GM12891 (cell line): ENCODE data around the gene LMCD1.

Experiments used
- POLR2A ChIP-seq: IDR thresholded peaks from 2 replicates; pipeline ENCODE4 v1.6.1; 2011; ENCODE audit warnings: low read depth, low read length, control low read depth
- POLR2AphosphoS5 ChIP-seq: IDR thresholded peaks from 2 replicates; pipeline ENCODE4 v1.6.1; 2011; ENCODE audit warnings: low read depth, low read length, control low read depth
- SPI1 ChIP-seq: IDR thresholded peaks from 2 replicates; pipeline ENCODE4 v1.6.1; 2011; ENCODE audit warnings: low read depth, low read length, control low read depth

- no peak for TF ChIP-seq SPI1
- TF ChIP-seq POLR2AphosphoS5 = no peak
- TF ChIP-seq POLR2A = no peak
Measured at GRCh38 chr3:8532251-8532871, 30.7 kb downstream of the LMCD1 start.
